Measurements from ENCODE around the gene MACROD1. TPM values are rescaled to one million over a fixed set of nuclear protein-coding genes. Genes with fewer than 3 reads are reported as not detected.

The MACROD1 gene
- total RNA-seq, 1 donor from 2014 or later = 26.5 TPM

- Histone ChIP-seq H3K4me3 (no peak overlapping the region), H3K4me1 (no peaks in the 10 kb centered on the region), H3K27me3 (no peaks in the 10 kb centered on the region), H3K9me3 (no peaks in the 10 kb centered on the region), H3K27ac (no peak overlapping the region), H3K36me3 (no peaks in the 10 kb centered on the region)
- intact Hi-C loops (cut with DNase I) = no loop called here
- no peak for DNase-seq (ENCODE audit: low spot score in 2 of 2)
- TF ChIP-seq CTCF (IDR thresholded peaks at IDR 0.05) = no peak
These were observed 27.5 kb downstream of the MACROD1 start for GRCh38 chr11:64138398-64138797.

GRCh38 chr11:64136765-64137441 is 29.0 kb downstream of the MACROD1 start:
- TF ChIP-seq CTCF (IDR thresholded peaks at IDR 0.05) = no peak
- intact Hi-C loops (cut with DNase I) = no loop called here
- H3K27me3 ChIP-seq = no peaks in the 10 kb centered on the region
- H3K4me3 ChIP-seq = no peak overlapping the region
- H3K27ac ChIP-seq = no peak overlapping the region
- no peaks in the 10 kb centered on the region for H3K4me1 ChIP-seq
- no peaks in the 10 kb centered on the region for H3K36me3 ChIP-seq
- no peaks in the 10 kb centered on the region for H3K9me3 ChIP-seq
- no peak for DNase-seq (ENCODE audit: low spot score in 2 of 2)

- Histone ChIP-seq H3K4me3 (no peak overlapping the region), H3K36me3 (no peaks in the 10 kb centered on the region), H3K9me3 (no peaks in the 10 kb centered on the region), H3K27ac (no peak overlapping the region), H3K4me1 (no peaks in the 10 kb centered on the region), H3K27me3 (no peaks in the 10 kb centered on the region)
- intact Hi-C loops (cut with DNase I) = no loop called here
- no peak for TF ChIP-seq CTCF (IDR thresholded peaks at IDR 0.05)
- DNase-seq (ENCODE audit: low spot score in 2 of 2) = no peak
These were observed 30.2 kb downstream of the MACROD1 start for GRCh38 chr11:64135711-64136110.

GRCh38 chr11:64134963-64135362 is 30.9 kb downstream of the MACROD1 start:
- intact Hi-C loops (cut with DNase I) = no loop called here
- no peak overlapping the region for H3K4me3 ChIP-seq
- no peak for TF ChIP-seq CTCF (IDR thresholded peaks at IDR 0.05)
- H3K36me3 ChIP-seq = no peaks in the 10 kb centered on the region
- no peak for DNase-seq (ENCODE audit: low spot score in 2 of 2)
- no peak overlapping the region for H3K27ac ChIP-seq
- no peaks in the 10 kb centered on the region for H3K4me1 ChIP-seq
- H3K9me3 ChIP-seq = no peaks in the 10 kb centered on the region
- H3K27me3 ChIP-seq = no peaks in the 10 kb centered on the region

GRCh38 chr11:64132982-64133705 is 32.8 kb downstream of the MACROD1 start:
- no peaks in the 10 kb centered on the region for H3K36me3 ChIP-seq
- no peak for TF ChIP-seq CTCF (IDR thresholded peaks at IDR 0.05)
- no peak for DNase-seq (ENCODE audit: low spot score in 2 of 2)
- no peak overlapping the region for H3K27ac ChIP-seq
- intact Hi-C loops (cut with DNase I) = no loop called here
- H3K4me1 ChIP-seq = no peaks in the 10 kb centered on the region
- no peaks in the 10 kb centered on the region for H3K9me3 ChIP-seq
- no peaks in the 10 kb centered on the region for H3K27me3 ChIP-seq
- no peak overlapping the region for H3K4me3 ChIP-seq

Measured in ascending aorta (tissue), 2 donors.